GM12872 (cell line): ENCODE data around the gene HDAC4.

Experiments
- CTCF ChIP-seq: IDR thresholded peaks from 3 replicates; pipeline ENCODE4 v1.5.1; 2011; ENCODE audit warnings: low read depth, mild to moderate bottlenecking, low read length, moderate library complexity; ENCODE audit not compliant: insufficient read depth

HDAC4 gene

GRCh38 chr2:239275847-239276831, 124.7 kb downstream of the HDAC4 start:
- no peak for TF ChIP-seq CTCF

- no peak for TF ChIP-seq CTCF
Measured at GRCh38 chr2:239275044-239275685, 125.7 kb downstream of the HDAC4 start.

GRCh38 chr2:239274391-239275043, 126.3 kb downstream of the HDAC4 start:
- no peak for TF ChIP-seq CTCF

GRCh38 chr2:239273280-239274234, 127.3 kb downstream of the HDAC4 start:
- TF ChIP-seq CTCF: no peak

GRCh38 chr2:239272626-239273025, 128.2 kb downstream of the HDAC4 start:
- no peak for TF ChIP-seq CTCF

- TF ChIP-seq CTCF: no peak
Measured at GRCh38 chr2:239271882-239272281, 128.9 kb downstream of the HDAC4 start.

GRCh38 chr2:239271471-239271870, 129.3 kb downstream of the HDAC4 start:
- TF ChIP-seq CTCF: no peak
